ENCODE measurements around the gene NT5DC2.
A peak's percentile ranks its signal among the peaks of the same experiment; 100 is the strongest.

NT5DC2 gene

GRCh38 chr3:52537726-52538421, 4.2 kb upstream of the NT5DC2 start:
- DNase-seq (ENCODE audit: low read depth), result no peak
- peak overlapping the region; percentile 95 for H3K4me3 ChIP-seq (replicated peaks; ENCODE audit: low read depth, low read length)
- no peak for TF ChIP-seq CTCF (IDR thresholded peaks at IDR 0.05; ENCODE audit: low read length, missing control alignments)

- no peak for DNase-seq (ENCODE audit: low read depth)
- peak overlapping the region; percentile 95 for H3K4me3 ChIP-seq (replicated peaks; ENCODE audit: low read depth, low read length)
- no peak for TF ChIP-seq CTCF (IDR thresholded peaks at IDR 0.05; ENCODE audit: low read length, missing control alignments)
Observed at GRCh38 chr3:52537165-52537620, 3.5 kb upstream of the NT5DC2 start.

- no peak for TF ChIP-seq CTCF (IDR thresholded peaks at IDR 0.05; ENCODE audit: low read length, missing control alignments)
Observed at GRCh38 chr3:52536369-52537164, 2.9 kb upstream of the NT5DC2 start, which contains the start of gene UQCC5. UQCC5 (plus strand) TSS chr3:52536605; CDS start chr3:52536756, 151 bp downstream.

GRCh38 chr3:52536112-52536368, 2.4 kb upstream of the NT5DC2 start:
- peak overlapping the region; percentile 22 for H3K4me3 ChIP-seq (replicated peaks; ENCODE audit: low read depth, low read length)
- no peak for DNase-seq (ENCODE audit: low read depth)
- no peak for TF ChIP-seq CTCF (IDR thresholded peaks at IDR 0.05; ENCODE audit: low read length, missing control alignments)

More at GRCh38 chr3:52536369-52537164, 2.9 kb upstream of the NT5DC2 start, which contains the start of gene UQCC5:
- DNase-seq (ENCODE audit: low read depth), result peak; percentile 99
- peak within 1 kb of the TSS; percentile 95 for H3K4me3 ChIP-seq (replicated peaks; ENCODE audit: low read depth, low read length)

- no peak for DNase-seq (ENCODE audit: low read depth)
- H3K4me3 ChIP-seq (replicated peaks; ENCODE audit: low read depth, low read length), result no peak overlapping the region
Observed at GRCh38 chr3:52535411-52536111, 1.9 kb upstream of the NT5DC2 start.

More at GRCh38 chr3:52535411-52536111, 1.9 kb upstream of the NT5DC2 start:
- TF ChIP-seq CTCF (IDR thresholded peaks at IDR 0.05; ENCODE audit: low read length, missing control alignments), result no peak
